Pulmonary artery endothelial cell (primary cell): ENCODE measurements around the gene AS3MT. TPM values are rescaled to one million over a fixed set of nuclear protein-coding genes. Genes with fewer than 3 reads are reported as not detected.
A peak's percentile ranks its signal among the peaks of the same experiment; 100 is the strongest.
"Not testable (repeated sequence)": the region's sequence is repeated elsewhere in the genome, so short reads cannot be mapped to it uniquely, and the experiment has no call there.

ENCODE experiments used
- DNase-seq: peaks from one replicate; pipeline ENCODE4 v3.0.0-alpha.2; 2011; ENCODE audit warnings: low read depth, low spot score
- total RNA-seq: library from RNA; depleted of rRNA; stranded (reverse); fragments of >200 nt; gene quantifications from 2 replicates; pipeline ENCODE4 v1.2.3, GENCODE V29; 2014

The AS3MT gene
- total RNA-seq, 1 donor from 2014 or later: 1.4 TPM

DNA sequence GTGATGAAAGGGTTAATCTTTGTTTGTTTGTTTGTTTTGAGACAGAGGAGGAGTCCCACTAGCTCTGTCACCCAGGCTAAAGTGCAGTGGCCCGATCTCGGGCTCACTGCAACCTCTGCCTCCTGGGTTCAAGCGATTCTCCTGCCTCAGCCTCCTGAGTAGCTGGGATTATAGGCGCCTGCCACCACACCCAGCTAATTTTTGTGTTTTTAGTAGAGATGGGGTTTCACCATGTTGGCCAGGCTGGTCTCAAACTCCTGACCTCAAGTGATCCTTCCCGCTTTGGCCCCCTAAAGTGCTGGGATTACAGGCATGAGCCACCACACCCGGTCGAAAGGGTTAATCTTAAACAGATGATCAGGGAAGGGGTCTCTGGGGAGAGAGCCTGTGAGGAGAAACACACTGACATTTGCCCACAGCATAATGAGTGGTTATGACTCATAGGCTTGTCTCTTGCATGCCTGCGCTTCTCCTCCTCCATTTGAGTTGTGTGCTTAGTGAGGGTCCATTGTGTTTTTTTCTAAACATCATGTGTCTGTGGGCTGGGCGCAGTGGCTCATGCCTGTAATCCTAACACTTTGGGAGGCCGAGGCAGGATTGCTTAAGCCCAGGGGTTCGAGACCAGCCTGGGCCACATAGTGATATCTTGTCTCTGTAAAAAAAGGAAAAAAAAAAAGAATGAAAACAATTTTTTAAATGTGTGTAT lies 13.4 kb upstream of the AS3MT start:
- DNase-seq: not testable (repeated sequence)

DNA sequence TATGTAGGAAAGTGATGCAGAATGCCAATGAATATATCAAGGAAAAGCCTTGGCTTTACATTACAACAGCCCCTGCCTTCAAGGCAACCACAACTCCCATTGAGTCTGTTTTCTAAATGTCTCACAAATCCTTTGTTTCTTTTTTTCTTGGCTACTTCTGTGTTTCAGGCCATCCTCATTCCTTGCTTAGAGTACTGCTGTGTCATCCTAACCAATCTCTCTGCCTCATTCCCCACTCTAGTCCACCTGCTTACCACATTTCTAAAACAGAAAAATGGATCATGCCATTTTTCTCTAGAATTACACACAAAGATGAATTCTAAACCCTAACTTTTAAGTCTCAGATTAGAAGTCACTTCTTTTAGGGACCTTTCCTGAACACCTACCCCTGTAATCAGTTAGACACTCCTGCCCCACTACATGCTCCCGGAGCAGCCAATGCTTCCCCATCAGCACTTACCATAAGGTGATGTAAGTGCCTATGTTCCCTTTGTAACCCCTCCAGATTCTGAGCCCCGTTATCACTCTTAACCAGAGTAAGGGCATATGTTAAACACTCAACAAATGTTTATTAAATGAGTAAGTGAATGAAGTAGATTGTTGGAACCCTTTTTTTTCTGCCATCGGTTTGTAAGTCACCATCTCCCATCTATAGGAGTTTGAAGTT lies 12.4 kb upstream of the AS3MT start:
- no peak for DNase-seq

DNA sequence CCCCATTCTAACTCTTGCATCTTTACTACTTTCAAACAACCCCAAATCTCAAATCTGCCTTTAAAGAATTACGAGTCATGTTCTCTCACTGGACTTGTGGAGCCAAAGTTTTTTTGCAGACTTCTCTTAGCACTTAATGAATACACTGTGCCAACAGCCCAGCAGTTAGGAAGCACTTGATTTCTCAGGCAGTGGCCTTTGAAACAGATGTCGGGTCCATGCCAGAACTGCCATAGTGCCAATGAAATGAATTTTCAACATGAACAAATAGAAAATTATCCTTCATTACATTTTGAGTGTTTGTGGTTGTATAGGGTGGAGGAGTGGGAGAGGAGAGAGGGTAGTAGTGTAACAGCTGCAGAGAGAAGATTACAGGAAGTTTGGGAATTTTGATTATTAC lies 9.4 kb upstream of the AS3MT start:
- DNase-seq: no peak

DNA sequence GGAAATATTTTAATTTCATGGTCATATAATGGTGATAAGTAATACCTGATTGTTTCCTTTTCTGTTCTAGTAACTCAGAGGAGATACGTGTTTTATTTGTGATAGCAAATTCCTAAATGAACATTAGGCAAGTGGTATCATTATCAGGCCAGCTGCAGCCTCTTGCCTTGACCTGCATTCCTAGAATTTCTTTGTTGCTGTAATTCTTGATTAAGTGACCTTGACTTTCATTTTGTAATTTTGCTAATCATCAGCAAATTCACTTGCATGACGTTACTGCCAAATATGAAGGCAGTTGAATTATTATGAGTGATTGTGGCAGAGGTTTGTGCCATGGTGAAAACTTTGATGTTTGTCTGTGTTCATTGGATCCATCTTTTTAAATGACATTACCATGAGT lies 5.6 kb upstream of the AS3MT start:
- DNase-seq: no peak

DNA sequence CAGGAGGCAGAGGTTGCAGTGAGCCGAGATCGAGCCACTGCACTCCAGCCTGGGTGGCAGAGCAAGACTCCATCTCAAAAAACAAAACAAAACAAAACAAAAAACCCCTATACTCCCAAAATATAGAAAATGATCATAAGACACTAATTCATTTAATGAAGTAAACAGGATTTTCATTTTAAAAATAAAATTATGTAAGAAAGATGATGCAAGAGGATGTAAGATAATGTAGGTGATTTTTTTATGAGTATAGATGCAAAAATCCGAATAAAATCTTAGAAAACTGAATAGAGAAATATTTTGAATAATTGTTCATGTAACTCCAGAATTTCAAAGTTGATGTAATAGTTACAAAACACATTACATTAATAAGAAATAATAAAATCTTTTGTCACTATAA lies 3.6 kb upstream of the AS3MT start:
- no peak for DNase-seq

DNA sequence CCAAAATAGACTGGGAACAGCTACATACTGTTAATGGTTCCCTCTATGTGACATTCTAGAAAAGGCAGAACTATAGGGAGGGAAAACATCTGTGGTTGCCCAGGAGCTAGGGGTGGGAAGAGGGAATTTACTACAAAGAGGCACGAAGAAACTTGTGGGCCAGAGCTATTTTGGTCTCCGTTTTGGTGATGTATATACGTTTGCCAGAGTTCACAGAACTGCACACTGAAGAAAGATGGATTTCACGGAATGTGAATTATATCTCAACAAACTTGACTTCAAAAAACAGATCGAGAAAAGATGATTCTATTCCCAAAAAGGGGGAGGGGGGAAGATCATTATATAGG lies 386 bp upstream of the AS3MT start:
- no peak for DNase-seq

DNA sequence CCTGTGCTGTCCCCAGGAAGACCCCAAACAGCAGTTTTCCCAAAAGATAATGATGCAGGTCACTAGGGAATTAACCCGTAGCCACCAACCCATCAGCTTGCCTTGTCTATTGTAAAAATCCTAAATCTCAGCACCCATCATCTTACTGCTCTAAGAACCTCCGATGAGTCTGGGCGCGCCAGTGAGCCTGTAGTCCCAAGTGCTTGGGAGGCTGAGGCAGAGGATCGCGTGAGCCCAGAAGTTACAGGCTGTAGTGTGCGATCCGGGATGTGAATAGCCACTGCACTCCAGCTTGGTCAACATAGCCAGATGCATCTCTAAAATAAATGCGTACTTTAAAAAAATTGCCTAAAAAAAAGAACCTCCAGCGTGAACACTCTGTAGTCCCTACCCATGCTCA lies 951 bp downstream of the AS3MT start:
- no peak for DNase-seq

DNA sequence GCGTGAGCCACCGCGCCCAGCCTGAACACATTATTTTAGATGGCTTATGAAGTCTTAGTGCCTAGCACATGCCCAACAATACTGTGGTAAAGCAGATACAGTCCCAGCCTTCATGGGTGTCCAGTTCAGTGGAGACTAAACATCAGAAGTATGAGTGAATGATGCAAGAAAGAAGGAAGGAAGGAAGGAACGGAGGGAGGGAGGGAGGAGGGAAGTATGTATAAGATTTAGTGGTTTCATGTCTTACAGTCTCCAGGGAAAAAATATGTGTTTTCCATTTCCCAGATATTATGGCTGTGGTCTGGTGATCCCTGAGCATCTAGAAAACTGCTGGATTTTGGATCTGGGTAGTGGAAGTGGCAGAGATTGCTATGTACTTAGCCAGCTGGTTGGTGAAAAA lies 2.9 kb downstream of the AS3MT start:
- no peak for DNase-seq

DNA sequence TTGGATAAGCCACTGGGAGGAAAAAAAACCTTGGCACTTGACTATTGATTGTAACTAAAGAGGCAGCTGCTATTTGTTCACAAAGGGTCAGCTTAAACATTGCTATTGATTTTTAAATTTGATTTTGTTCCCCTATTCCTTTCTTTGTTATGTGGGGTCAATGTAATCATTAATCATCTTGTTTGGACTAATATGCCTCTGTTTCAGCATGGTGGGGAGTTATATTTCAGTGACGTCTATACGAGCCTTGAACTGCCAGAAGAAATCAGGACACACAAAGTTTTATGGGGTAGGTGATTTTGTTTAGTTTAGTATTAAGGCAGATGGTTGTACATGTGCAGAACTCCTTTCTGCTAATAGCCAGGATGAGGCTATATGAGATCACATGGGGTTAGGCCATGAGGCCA lies 7.5 kb downstream of the AS3MT start:
- DNase-seq: no peak

DNA sequence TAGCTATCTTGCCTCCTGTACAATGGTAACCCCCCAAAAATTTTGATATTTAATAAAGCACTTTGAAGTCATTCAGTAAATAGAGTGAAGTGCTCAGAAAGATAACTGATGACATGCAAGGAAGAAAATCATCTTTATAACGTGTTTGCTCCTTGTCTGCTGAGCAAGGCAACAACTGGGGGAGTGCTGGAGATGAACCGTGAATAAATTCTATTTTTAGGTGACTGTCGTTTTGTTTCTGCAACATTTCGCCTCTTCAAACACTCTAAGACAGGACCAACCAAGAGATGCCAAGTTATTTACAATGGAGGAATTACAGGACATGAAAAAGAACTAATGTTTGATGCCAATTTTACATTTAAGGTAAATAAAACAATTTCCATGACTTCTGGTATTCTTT lies 9.4 kb downstream of the AS3MT start:
- no peak for DNase-seq

DNA sequence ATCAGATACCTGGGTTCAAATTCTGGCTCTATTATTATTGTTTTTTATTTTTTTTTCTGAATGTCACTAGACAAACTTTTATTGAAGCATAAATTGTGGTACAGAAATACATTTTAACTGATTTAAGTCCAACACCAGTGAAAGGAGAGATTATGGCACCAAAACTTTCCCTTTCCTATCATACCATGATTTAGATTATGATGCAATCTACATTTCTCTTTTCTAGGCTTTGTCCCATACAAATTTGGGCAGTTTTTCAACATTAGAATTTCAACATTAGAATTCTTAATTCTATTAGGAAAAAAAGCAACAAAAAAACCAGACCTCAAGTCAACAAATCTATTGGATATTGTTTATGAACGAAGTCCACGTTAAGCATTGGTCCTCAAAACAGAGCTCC lies 11.0 kb downstream of the AS3MT start:
- DNase-seq: no peak

DNA sequence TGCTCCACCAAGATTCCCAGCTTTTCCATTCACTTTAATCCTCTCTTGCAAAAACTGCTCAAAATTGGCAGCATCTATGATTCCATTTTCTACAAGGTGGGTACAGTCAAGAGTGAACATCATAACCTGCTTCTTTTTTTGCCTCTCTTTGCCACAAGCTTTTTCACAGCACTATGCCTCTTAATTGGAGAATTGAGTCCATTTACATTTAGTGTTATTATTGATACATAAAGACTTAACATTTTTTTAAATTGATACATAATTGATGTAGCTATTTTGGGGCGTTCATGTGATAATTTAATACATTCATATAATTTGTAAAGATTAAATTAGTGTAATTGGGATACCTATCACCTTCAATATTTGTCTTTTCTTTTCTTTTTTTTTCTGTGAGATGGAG lies 18.8 kb downstream of the AS3MT start:
- no peak for DNase-seq

DNA sequence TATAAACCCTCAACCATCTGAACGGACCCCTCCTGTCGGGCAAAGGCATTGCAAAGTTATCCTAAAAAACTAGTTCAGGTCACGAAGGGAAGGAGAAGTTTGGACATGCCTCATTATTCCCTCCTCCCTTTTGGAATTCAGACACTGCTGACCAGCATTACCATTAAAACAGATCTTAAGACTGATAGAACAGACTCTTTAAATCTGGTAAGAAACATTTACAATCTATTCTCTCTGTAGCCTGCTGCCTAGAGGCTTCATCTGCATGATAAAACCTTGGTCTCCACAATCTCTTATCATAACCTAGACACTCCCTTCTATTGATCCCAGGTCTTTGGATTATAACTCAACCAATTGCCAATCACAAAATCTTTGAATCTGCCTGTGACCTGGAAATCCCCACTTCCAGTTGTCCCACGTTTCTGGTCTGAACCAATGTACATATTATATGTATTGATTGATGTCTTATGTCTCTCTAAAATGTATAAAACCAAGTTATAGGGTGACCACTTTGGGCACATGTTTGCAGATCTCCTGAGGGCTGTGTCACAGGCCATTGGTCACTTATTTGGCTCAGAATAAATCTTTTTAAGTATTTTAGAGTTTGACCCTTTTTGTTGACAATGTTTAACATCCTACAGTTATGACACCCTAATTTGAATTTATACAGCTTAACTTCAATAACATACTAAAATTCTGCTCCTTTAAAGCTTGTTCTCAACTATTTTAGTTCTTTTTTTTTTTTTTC lies 25.4 kb downstream of the AS3MT start:
- DNase-seq: no peak

DNA sequence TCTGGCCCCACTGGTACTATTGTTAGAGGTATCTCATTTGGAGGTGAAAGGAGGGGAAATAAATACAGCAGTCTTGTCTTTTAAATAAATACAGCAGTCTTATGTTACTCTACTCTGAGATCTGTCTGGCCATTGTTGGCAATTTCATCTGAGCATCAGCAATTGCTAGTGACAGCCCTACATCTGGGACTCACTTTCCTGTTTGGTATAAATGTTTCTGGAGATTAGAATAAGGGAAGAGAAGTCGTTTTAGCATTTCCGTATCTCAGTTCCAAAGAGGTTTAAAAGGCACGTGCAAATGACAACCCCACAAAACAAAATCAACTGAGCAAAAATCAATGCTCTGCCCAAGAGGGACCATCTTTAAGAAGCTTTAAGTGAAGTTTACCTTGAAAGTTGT lies 30.7 kb downstream of the AS3MT start:
- DNase-seq: no peak

DNA sequence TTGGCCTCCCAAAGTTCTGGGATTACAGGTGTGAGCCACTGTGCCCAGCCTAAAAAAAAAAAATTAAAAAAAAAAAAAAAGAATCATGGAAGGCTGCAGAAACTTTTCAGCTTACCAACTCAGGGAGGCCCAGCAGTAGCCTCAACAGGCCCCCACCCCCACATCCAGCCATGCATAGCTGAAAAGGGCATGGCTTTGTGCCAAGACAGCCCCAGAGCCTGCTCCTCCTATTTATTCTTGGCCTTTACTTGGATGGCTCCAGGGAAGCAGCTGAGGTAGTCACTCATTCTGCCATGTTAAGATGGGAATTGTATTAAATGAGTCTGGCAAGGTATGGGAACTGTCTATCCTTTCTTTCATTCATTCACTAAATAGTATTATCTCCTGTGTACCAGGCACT lies 35.1 kb downstream of the AS3MT start:
- no peak for DNase-seq

DNA sequence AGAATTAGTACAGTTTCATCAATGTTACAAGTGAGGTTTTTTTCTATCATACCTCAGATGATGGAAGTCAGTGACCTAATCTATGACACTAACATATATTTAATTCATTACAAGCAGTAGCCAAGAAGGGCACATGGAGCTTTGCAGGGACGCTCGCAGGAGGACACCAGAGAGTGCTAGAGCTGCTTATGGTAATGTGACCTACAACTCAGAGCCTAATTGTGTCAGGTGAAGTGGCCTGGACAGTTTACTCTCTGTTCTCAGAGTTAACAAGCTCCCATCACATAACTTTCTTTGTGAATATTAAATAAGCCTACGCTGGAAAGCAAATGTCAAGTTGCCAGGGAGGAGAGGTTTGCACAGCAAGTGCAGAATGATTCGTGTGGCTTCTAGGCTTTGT lies 37.2 kb downstream of the AS3MT start:
- DNase-seq: no peak

DNA sequence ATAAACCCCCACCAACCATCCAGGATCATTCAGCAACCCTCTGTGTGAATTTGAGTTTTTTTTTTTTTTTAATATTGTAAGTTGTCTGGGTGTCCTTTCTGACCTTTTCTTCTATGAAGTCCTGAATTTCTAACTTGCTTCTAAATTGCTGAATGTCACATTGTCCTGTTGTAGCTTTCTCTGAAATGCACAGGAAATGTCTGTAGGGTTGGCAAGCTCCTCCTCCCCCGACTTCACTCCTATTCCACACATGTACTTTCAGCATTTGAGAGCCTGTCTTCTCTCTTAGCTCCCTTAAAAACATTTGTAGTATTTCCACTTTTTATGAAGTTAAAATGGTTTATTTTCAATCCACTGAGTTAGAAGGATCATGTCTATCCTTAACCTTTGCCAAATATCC lies 45.5 kb downstream of the AS3MT start:
- no peak for DNase-seq

DNA sequence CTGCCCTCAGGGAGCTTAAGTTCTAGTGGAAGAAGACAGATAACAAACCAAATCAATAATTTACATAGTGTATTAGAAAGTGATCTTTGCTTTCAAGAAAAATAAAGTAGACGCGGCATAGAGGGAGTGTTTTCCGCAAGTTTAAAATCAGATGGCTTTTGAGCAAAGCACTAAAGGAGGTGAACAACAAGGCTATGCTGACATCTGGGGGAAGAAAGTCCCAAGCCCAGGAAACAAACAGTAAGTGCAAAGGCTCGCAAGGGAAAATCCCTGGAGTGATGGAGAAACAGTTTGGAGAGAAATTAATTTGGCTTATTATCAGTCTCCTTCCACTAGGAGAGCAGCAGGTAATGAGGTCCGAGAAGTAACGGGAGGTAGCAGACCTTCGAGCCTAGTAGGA lies 46.9 kb downstream of the AS3MT start:
- no peak for DNase-seq

DNA sequence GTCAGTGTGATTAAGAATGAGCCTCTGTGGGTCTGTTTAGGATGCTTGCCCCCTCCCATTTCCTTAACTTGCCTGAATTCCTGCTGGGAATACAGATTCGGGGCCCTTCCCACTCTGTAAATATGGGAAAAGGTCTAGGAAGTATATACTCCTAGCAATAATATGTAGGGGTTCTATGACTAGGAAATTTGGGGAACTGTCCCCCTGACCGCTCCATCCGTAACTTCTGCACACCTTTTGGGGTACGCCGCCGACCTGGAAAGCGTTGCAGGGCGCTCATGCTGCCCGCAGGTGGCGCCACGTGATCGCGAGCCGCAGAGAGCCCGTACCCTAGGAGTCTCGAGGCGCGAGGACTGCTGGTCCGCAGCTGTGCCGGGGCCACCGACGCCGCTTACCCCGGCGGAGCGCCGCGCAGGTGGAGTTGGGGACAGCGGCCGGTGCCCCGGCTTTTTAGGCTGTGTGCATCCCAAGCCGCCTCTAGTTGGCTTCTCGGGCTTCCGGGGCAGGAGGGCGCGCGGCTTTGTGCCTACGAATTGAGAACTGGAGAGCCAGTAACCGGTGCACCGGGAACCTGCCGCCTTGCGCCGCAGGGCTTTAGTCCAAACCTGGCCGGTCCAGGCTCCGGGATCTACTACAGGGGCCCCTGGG lies 48.2 kb downstream of the AS3MT start:
- peak; percentile 29 for DNase-seq

DNA sequence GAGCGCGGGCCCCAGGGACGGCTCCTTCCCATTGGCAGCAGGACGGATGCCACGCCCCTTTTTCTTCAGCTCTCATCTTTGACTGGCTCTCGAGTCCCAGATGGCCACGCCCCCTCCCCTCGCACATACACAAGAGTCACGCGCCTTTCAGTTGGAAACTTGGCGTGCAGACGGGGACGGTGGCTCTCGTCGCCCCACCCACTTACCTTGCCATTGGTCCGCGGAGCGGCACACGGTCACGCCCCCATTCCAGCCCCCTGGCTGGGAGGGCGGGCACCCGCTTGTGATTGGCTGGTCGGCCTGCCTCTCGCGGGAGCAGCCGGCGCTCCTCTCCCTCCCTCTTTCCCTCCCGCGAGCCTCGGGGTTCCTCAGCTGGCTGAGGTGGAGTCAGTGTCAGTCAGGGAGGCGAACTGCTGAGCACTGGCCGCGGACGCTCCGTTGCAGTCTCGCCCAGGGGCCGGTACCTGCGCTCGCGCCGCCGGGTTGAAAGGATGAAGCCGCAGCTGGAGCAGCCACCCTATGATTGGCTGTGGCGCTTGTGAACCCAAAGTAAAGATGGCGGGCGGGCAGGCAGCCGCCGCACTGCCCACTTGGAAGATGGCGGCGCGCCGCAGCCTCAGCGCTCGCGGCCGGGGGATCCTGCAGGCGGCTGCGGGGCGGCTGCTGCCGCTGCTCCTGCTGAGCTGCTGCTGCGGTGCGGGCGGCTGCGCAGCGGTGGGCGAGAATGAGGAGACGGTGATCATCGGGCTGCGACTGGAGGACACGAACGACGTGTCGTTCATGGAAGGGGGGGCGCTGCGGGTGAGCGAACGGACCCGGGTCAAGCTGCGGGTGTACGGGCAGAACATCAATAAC lies 48.9 kb downstream of the AS3MT start, which contains the start of gene CNNM2:
Gene CNNM2 (plus strand): TSS at position 333 of the 855 bp plus-strand sequence. CDS start 187 bp downstream, at position 520.
- peak; percentile 99 for DNase-seq

DNA sequence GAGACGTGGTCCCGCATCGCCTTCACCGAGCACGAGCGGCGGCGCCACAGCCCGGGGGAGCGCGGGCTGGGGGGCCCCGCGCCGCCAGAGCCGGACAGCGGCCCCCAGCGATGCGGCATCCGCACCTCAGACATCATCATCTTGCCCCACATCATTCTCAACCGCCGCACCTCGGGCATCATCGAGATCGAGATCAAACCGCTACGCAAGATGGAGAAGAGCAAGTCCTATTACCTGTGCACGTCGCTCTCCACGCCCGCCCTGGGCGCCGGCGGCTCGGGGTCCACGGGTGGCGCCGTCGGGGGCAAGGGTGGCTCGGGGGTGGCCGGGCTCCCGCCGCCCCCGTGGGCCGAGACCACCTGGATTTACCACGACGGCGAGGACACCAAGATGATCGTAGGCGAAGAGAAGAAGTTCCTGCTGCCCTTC lies 49.6 kb downstream of the AS3MT start:
- no peak for DNase-seq
